HepG2 (cell line): ENCODE measurements around the gene TRPC6. TPM values are rescaled to one million over a fixed set of nuclear protein-coding genes. Genes with fewer than 3 reads are reported as not detected.

Experiments used
- ATAC-seq: fragments of 200-7000 bp; cut with Tn5 transposase; 3 replicates; pipeline ENCODE4 v1.9.1; 2020; ENCODE audit warnings: mild to moderate bottlenecking, moderate library complexity
- BruUV-seq: library from RNA; stranded (reverse); fragments of 400-500 nt; replicated peaks from 2 replicates; lab custom pipeline; 2021; lab: Mats Ljungman, UMichigan
- CTCF ChIA-PET: fragments of 300-600 bp; formaldehyde crosslinking; extraction: SDS; loops from one replicate; lab custom pipeline; 2021; ENCODE audit warnings: low total read pairs, inconsistent platforms, low intra/inter-chr PET ratio; lab: Yijun Ruan, JAX
- POLR2A ChIA-PET: fragments of 350-600 bp; sonication (Branson Sonifier 250); formaldehyde crosslinking; loops from one replicate; lab custom pipeline; 2020; ENCODE audit warnings: antibody characterized with exemption, inconsistent platforms; lab: Yijun Ruan, JAX
- DNase-seq: peaks from one replicate; pipeline ENCODE4 v3.0.0-alpha.2; 2015; ENCODE audit warnings: low spot score
- FAIRE-seq: peaks from 3 replicates; lab custom pipeline; 2011; peaks lifted over from hg19 to GRCh38; lab: Jason Lieb, UNC
- H2AFZ ChIP-seq: one replicate; pipeline ENCODE4 v1.6.1; 2011; ENCODE audit warnings: low read length, inconsistent platforms
- H3K27ac ChIP-seq: fragments of 300-600 bp; 3 replicates; pipeline ENCODE4 v1.8.0; 2011; ENCODE audit warnings: mixed run types, mild to moderate bottlenecking, mixed read lengths, low read length, inconsistent platforms; ENCODE audit not compliant: insufficient read depth; ENCODE audit errors: extremely low read length
- H3K27me3 ChIP-seq, 2 experiments: fragments of 200-600 bp in 1 of 2; 2 replicates in 1 of 2; 3 replicates in 1 of 2; pipeline versions ENCODE4 v1.6.0 to v1.8.0; 2011; ENCODE audit warnings: low read length in 2 of 2, mild to moderate bottlenecking in 2 of 2, moderate library complexity in 2 of 2, inconsistent platforms in 1 of 2; ENCODE audit not compliant: insufficient read depth in 2 of 2, control insufficient read depth in 1 of 2
- H3K36me3 ChIP-seq, 2 experiments: fragments of 200-600 bp in 1 of 2; replicated peaks in 1 of 2; 2 replicates in 1 of 2; 3 replicates in 1 of 2; pipeline versions ENCODE4 v1.5.1 to v1.8.0; 2011; ENCODE audit warnings: low read length in 2 of 2, inconsistent platforms in 1 of 2; ENCODE audit not compliant: insufficient read depth in 2 of 2, control insufficient read depth in 1 of 2
- H3K4me1 ChIP-seq: 2 replicates; pipeline ENCODE4 v1.5.1; 2012; ENCODE audit warnings: low read length, inconsistent platforms; ENCODE audit not compliant: insufficient read depth
- H3K4me2 ChIP-seq: 2 replicates; pipeline ENCODE4 v1.6.0; 2011; ENCODE audit warnings: low read depth, low read length, inconsistent platforms
- H3K4me3 ChIP-seq, 3 experiments: fragments of 200-600 bp in 1 of 3; sonication (generic), shearing (Covaris generic) in 1 of 3; replicated peaks in 1 of 3; 2 replicates each; pipeline ENCODE4 v1.5.1; 2011 to 2016; ENCODE audit warnings: low read length in 3 of 3, inconsistent platforms in 2 of 3, low read depth in 2 of 3, mild to moderate bottlenecking in 2 of 3, control low read depth in 1 of 3, mixed read lengths in 1 of 3; ENCODE audit not compliant: insufficient read depth in 1 of 3
- H3K79me2 ChIP-seq: one replicate; pipeline ENCODE4 v1.6.1; 2011; ENCODE audit warnings: low read length, inconsistent platforms; ENCODE audit not compliant: insufficient read depth
- H3K9ac ChIP-seq: 2 replicates; pipeline ENCODE4 v1.6.0; 2011; ENCODE audit warnings: mild to moderate bottlenecking, low read depth, low read length, inconsistent platforms; ENCODE audit not compliant: insufficient read depth
- H3K9me3 ChIP-seq: 2 replicates; pipeline ENCODE4 v1.5.1; 2012; ENCODE audit warnings: mild to moderate bottlenecking, low read length
- H4K20me1 ChIP-seq: 2 replicates; pipeline ENCODE4 v1.6.0; 2011; ENCODE audit warnings: inconsistent platforms, mild to moderate bottlenecking, low read length, moderate library complexity; ENCODE audit not compliant: insufficient read depth
- BCL6 ChIP-seq: IDR thresholded peaks from 2 replicates; pipeline ENCODE4 v1.6.1; 2016; ENCODE audit warnings: missing genetic modification reagents, missing compliant biosample characterization
- EZH2 ChIP-seq: conservative IDR thresholded peaks from 2 replicates; pipeline ENCODE4 v1.6.1; 2012; ENCODE audit warnings: mild to moderate bottlenecking, low read depth, low read length, moderate library complexity
- HDAC1 ChIP-seq: sonication (generic); formaldehyde crosslinking; IDR thresholded peaks from 2 replicates; pipeline ENCODE4 v1.5.1; 2020; ENCODE audit warnings: mild to moderate bottlenecking, missing genetic modification reagents
- ZC3H4 ChIP-seq: sonication (generic); formaldehyde crosslinking; IDR thresholded peaks from 2 replicates; pipeline ENCODE4 v1.4.0; 2020; ENCODE audit warnings: missing genetic modification reagents, borderline replicate concordance
- ZMYM4 ChIP-seq: sonication (generic); formaldehyde crosslinking; IDR thresholded peaks from 2 replicates; pipeline ENCODE4 v1.8.1; 2023; ENCODE audit warnings: mild to moderate bottlenecking, missing genetic modification reagents
- ZNF256 ChIP-seq: sonication (generic); formaldehyde crosslinking; conservative IDR thresholded peaks from 2 replicates; pipeline ENCODE4 v1.4.0; 2020; ENCODE audit warnings: missing genetic modification reagents
- ZNF720 ChIP-seq: sonication (generic); formaldehyde crosslinking; IDR thresholded peaks from 2 replicates; pipeline ENCODE4 v1.4.0; 2020; ENCODE audit warnings: missing genetic modification reagents
- WGBS: methylation state at CpG from one replicate; pipeline ENCODE4 v1.1.6; 2017; ENCODE audit warnings: low lambda C conversion rate; 5-methylcytosine and 5-hydroxymethylcytosine counted together
- in situ Hi-C: cut with HindIII; loops from 2 replicates; pipeline ENCODE4 v1.10.0; 2017; ENCODE audit warnings: low pct_unique_long_range_greater_than_20kb; ENCODE audit not compliant: extremely low pct_ligation_motif_present
- intact Hi-C: fragments of 100-400 bp; cut with micrococcal nuclease; formaldehyde crosslinking; loops from one replicate; pipeline ENCODE4 v1.10.0; 2022; ENCODE audit not compliant: unreplicated experiment
- polyA plus RNA-seq, 8 experiments: library from polyadenylated mRNA; depleted of rRNA in 3 of 8; stranded (reverse) in 7 of 8; unstranded in 1 of 8; fragments of >200 nt; fragmentation: Illumina TruSeq in 4 of 8; extraction: Trizol in 4 of 8; gene quantifications; 2 replicates each; pipeline versions ENCODE4 v1.2.1 to v1.2.3, GENCODE V29; 2011 to 2016; ENCODE audit warnings: low read depth in 4 of 8, missing spikeins in 1 of 8, mixed read lengths in 1 of 8; ENCODE audit not compliant: insufficient read depth in 1 of 8
- total RNA-seq, 5 experiments: library from RNA; depleted of rRNA; stranded (reverse); fragments of >200 nt; fragmentation: Illumina TruSeq; extraction: Trizol; gene quantifications; 2 replicates each; pipeline ENCODE4 v1.2.3, GENCODE V29; 2016; ENCODE audit warnings: low read depth in 1 of 5
- TF ChIP-seq, protein P1 (sequence below): sonication (generic); formaldehyde crosslinking; IDR thresholded peaks from one replicate; pipeline ENCODE4 v1.5.1; 2020; ENCODE audit warnings: mild to moderate bottlenecking, missing genetic modification reagents; ENCODE audit errors: not compliant biosample characterization
- TF ChIP-seq, protein P2 (sequence below): sonication (generic); formaldehyde crosslinking; IDR thresholded peaks from 2 replicates; pipeline ENCODE4 v1.8.0; 2022; ENCODE audit warnings: low read depth, missing genetic modification reagents

TRPC6 gene
- total and polyA plus RNA-seq, 2 of the 13 experiments (the other 11 are each of a cell fraction or from before 2014, with no cell fraction given): not detected

DNA sequence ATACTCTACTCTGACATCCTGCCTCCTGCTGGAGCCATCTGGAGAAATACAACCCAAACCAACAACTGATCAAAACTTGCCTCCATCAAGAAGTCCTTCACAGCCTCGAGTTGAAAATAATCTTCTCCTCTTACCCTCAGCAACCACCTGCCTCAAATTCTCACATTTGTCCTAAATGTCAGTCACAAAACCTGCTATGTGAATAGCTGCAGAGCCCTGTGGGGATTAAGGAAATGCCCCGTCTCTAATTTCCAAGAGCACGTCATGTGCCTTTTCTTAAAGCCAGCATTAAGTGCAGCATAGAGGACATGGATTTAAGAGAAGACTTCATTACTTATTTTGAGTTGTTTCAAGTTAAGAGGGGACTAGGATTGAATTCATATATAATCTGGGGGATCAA, 105.9 kb downstream of the TRPC6 start:
- WGBS: 14% methylated on average over 3 of the region's 3 CpGs
- no peaks in the 10 kb centered on the region for H3K4me1 ChIP-seq
- H3K27ac ChIP-seq: no peak overlapping the region
- H3K4me2 ChIP-seq: no peak overlapping the region
- H3K79me2 ChIP-seq: no peaks in the 10 kb centered on the region
- no peak for ATAC-seq
- no peaks in the 10 kb centered on the region for H3K27me3 ChIP-seq
- TF ChIP-seq ZC3H4 (no peak), BCL6 (CRISPR knock-in tag) (no peak), EZH2 (no peak), HDAC1 (CRISPR knock-in tag) (no peak), ZNF720 (CRISPR knock-in tag) (no peak), ZNF256 (CRISPR knock-in tag) (no peak), ZMYM4 (CRISPR knock-in tag) (no peak)
- TF ChIP-seq, protein P1, sequence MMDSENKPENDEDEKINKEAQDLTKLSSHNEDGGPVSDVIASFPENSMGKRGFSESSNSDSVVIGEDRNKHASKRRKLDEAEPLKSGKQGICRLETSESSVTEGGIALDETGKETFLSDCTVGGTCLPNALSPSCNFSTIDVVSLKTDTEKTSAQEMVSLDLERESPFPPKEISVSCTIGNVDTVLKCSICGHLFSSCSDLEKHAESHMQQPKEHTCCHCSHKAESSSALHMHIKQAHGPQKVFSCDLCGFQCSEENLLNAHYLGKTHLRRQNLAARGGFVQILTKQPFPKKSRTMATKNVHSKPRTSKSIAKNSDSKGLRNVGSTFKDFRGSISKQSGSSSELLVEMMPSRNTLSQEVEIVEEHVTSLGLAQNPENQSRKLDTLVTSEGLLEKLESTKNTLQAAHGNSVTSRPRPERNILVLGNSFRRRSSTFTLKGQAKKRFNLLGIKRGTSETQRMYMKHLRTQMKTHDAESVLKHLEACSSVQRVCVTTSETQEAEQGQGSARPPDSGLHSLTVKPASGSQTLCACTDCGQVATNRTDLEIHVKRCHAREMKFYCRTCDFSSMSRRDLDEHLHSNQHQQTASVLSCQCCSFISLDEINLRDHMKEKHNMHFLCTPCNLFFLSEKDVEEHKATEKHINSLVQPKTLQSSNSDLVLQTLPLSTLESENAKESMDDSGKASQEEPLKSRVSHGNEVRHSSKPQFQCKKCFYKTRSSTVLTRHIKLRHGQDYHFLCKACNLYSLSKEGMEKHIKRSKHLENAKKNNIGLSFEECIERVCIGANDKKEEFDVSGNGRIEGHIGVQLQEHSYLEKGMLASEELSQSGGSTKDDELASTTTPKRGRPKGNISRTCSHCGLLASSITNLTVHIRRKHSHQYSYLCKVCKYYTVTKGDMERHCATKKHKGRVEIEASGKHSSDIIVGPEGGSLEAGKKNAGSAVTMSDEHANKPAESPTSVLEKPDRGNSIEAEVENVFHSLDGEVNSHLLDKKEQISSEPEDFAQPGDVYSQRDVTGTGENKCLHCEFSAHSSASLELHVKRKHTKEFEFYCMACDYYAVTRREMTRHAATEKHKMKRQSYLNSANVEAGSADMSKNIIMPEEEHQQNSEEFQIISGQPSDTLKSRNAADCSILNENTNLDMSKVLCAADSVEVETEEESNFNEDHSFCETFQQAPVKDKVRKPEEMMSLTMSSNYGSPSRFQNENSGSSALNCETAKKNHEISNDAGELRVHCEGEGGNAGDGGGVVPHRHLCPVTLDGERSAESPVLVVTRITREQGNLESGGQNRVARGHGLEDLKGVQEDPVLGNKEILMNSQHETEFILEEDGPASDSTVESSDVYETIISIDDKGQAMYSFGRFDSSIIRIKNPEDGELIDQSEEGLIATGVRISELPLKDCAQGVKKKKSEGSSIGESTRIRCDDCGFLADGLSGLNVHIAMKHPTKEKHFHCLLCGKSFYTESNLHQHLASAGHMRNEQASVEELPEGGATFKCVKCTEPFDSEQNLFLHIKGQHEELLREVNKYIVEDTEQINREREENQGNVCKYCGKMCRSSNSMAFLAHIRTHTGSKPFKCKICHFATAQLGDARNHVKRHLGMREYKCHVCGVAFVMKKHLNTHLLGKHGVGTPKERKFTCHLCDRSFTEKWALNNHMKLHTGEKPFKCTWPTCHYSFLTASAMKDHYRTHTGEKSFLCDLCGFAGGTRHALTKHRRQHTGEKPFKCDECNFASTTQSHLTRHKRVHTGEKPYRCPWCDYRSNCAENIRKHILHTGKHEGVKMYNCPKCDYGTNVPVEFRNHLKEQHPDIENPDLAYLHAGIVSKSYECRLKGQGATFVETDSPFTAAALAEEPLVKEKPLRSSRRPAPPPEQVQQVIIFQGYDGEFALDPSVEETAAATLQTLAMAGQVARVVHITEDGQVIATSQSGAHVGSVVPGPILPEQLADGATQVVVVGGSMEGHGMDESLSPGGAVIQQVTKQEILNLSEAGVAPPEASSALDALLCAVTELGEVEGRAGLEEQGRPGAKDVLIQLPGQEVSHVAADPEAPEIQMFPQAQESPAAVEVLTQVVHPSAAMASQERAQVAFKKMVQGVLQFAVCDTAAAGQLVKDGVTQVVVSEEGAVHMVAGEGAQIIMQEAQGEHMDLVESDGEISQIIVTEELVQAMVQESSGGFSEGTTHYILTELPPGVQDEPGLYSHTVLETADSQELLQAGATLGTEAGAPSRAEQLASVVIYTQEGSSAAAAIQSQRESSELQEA (CRISPR knock-in tag): no peak
- TF ChIP-seq, protein P2, sequence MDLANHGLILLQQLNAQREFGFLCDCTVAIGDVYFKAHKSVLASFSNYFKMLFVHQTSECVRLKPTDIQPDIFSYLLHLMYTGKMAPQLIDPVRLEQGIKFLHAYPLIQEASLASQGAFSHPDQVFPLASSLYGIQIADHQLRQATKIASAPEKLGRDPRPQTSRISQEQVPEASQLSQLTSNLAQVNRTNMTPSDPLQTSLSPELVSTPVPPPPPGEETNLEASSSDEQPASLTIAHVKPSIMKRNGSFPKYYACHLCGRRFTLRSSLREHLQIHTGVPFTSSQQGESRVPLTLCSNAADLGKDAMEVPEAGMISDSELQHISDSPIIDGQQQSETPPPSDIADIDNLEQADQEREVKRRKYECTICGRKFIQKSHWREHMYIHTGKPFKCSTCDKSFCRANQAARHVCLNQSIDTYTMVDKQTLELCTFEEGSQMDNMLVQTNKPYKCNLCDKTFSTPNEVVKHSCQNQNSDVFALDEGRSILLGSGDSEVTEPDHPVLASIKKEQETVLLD: no peak
- no peaks in the 10 kb centered on the region for H3K36me3 ChIP-seq
- no peaks in the 10 kb centered on the region for H3K9me3 ChIP-seq
- in situ Hi-C loops (no loop called here), intact Hi-C loops (no loop called here)
- POLR2A ChIA-PET: no interaction called here
- H2AFZ ChIP-seq: no peak overlapping the region
- CTCF ChIA-PET: no interaction called here
- BruUV-seq: no TSS peak
- H3K9ac ChIP-seq: no peak overlapping the region
- no peaks in the 10 kb centered on the region for H4K20me1 ChIP-seq
- FAIRE-seq: no peak
- H3K4me3 ChIP-seq: no peak overlapping the region
- DNase-seq: no peak
